KMS-11 (cell line): ENCODE data around the gene SLC7A1.

Experiments
- H2AFZ ChIP-seq: fragments of 200-600 bp; sonication (generic); 2 replicates; pipeline ENCODE4 v1.6.1; 2016; ENCODE audit warnings: antibody characterized with exemption, mixed run types, low read depth
- H3K27ac ChIP-seq: fragments of 200-600 bp; sonication (generic); 2 replicates; pipeline ENCODE4 v1.6.1; 2016; ENCODE audit warnings: mild to moderate bottlenecking, mixed run types
- H3K27me3 ChIP-seq: fragments of 200-600 bp; sonication (generic); 2 replicates; pipeline ENCODE4 v1.6.1; 2017; ENCODE audit warnings: mild to moderate bottlenecking, low read depth, mixed run types, moderate library complexity; ENCODE audit not compliant: insufficient read depth
- H3K36me3 ChIP-seq: fragments of 200-600 bp; sonication (generic); 2 replicates; pipeline ENCODE4 v1.6.1; 2017; ENCODE audit warnings: mild to moderate bottlenecking, mixed run types; ENCODE audit not compliant: insufficient read depth
- H3K4me1 ChIP-seq: fragments of 200-600 bp; sonication (generic); 2 replicates; pipeline ENCODE4 v1.6.1; 2016; ENCODE audit warnings: mild to moderate bottlenecking, low read depth, mixed run types; ENCODE audit not compliant: poor library complexity, severe bottlenecking
- H3K4me2 ChIP-seq: fragments of 200-600 bp; sonication (generic); 2 replicates; pipeline ENCODE4 v1.7.0; 2016; ENCODE audit warnings: mild to moderate bottlenecking, mixed run types
- H3K4me3 ChIP-seq: fragments of 200-600 bp; sonication (generic); IDR thresholded peaks from 2 replicates; pipeline ENCODE4 v1.6.1; 2017; ENCODE audit warnings: low read depth, low read length, mixed read lengths; ENCODE audit not compliant: insufficient read depth
- H3K79me2 ChIP-seq: fragments of 200-600 bp; sonication (generic); 2 replicates; pipeline ENCODE4 v1.6.1; 2016; ENCODE audit warnings: low read depth, mixed run types; ENCODE audit not compliant: insufficient read depth
- H3K9ac ChIP-seq: fragments of 200-600 bp; sonication (generic); 2 replicates; pipeline ENCODE4 v1.6.1; 2016; ENCODE audit warnings: mild to moderate bottlenecking, mixed run types
- H4K20me1 ChIP-seq: fragments of 200-600 bp; sonication (generic); 2 replicates; pipeline ENCODE4 v1.6.1; 2016; ENCODE audit warnings: mild to moderate bottlenecking, mixed run types; ENCODE audit not compliant: insufficient read depth
- CTCF ChIP-seq: fragments of 200-600 bp; sonication (generic); conservative IDR thresholded peaks from 2 replicates; pipeline ENCODE4 v1.6.1; 2017; ENCODE audit warnings: low read depth, mild to moderate bottlenecking, antibody characterized with exemption, low read length, moderate library complexity, mixed read lengths

Gene SLC7A1

DNA sequence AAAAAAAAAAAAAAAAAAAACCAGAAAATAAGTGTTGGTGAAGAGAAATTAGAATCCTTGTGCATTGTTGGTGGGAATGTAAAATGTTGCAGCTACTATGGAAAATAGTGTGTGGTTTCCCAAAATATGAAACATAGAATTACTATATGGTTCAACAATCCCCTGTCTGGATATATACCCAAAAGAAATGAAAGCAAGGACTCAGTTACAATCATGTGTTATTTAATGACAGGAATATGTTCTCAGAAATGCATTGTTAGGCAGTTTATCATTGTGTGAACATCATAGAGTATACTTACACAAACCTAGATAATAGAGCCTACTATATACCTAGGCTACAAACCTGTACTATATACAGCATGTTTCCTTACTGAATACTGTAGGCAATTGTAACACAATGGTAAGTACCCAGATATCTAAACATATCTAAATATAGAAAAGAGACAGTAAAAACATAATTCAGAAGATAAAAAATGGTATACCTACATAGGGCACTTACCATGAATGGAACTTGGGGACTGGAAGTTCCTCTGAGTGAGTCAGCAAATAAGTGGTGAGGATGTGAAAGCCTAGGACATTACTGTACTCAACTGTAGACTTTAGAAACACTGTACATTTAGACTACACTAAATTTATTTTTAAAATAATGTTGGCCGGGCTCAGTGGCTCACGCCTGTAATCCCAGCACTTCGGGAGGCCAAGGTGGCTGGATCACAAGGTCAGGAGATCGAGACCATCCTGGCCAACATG, 25.7 kb upstream of the SLC7A1 start:
- H3K27me3 ChIP-seq, result no peaks in the 10 kb centered on the region
- no peak overlapping the region for H2AFZ ChIP-seq
- H3K79me2 ChIP-seq, result no peaks in the 10 kb centered on the region
- no peak overlapping the region for H3K4me2 ChIP-seq
- H4K20me1 ChIP-seq, result no peaks in the 10 kb centered on the region
- H3K27ac ChIP-seq, result no peak overlapping the region
- H3K4me1 ChIP-seq, result no peaks in the 10 kb centered on the region
- no peak overlapping the region for H3K4me3 ChIP-seq
- no peaks in the 10 kb centered on the region for H3K36me3 ChIP-seq
- TF ChIP-seq CTCF, result no peak
- H3K9ac ChIP-seq, result no peak overlapping the region

- Histone ChIP-seq H2AFZ (no peak overlapping the region), H3K27ac (no peak overlapping the region), H3K4me2 (no peak overlapping the region), H3K4me1 (no peaks in the 10 kb centered on the region), H3K9ac (no peak overlapping the region), H4K20me1 (no peaks in the 10 kb centered on the region), H3K4me3 (no peak overlapping the region), H3K27me3 (no peaks in the 10 kb centered on the region), H3K36me3 (no peaks in the 10 kb centered on the region), H3K79me2 (no peaks in the 10 kb centered on the region)
- no peak for TF ChIP-seq CTCF
Observed at GRCh38 chr13:29619995-29620394, 24.5 kb upstream of the SLC7A1 start.

- H3K79me2 ChIP-seq, result no peaks in the 10 kb centered on the region
- no peak overlapping the region for H2AFZ ChIP-seq
- no peaks in the 10 kb centered on the region for H3K4me1 ChIP-seq
- no peak for TF ChIP-seq CTCF
- H4K20me1 ChIP-seq, result no peaks in the 10 kb centered on the region
- no peak overlapping the region for H3K9ac ChIP-seq
- H3K27me3 ChIP-seq, result no peaks in the 10 kb centered on the region
- no peak overlapping the region for H3K4me2 ChIP-seq
- H3K27ac ChIP-seq, result no peak overlapping the region
- H3K4me3 ChIP-seq, result no peak overlapping the region
- H3K36me3 ChIP-seq, result no peaks in the 10 kb centered on the region
Observed at GRCh38 chr13:29613101-29613500, 17.6 kb upstream of the SLC7A1 start.

GRCh38 chr13:29607465-29607864, 12.0 kb upstream of the SLC7A1 start:
- Histone ChIP-seq H3K27ac (no peak overlapping the region), H3K4me3 (no peak overlapping the region)
- no peak for TF ChIP-seq CTCF

More at GRCh38 chr13:29607465-29607864, 12.0 kb upstream of the SLC7A1 start:
- Histone ChIP-seq H3K4me2 (no peak overlapping the region), H3K27me3 (no peaks in the 10 kb centered on the region), H3K79me2 (no peaks in the 10 kb centered on the region), H3K36me3 (no peaks in the 10 kb centered on the region), H4K20me1 (no peaks in the 10 kb centered on the region), H3K4me1 (no peaks in the 10 kb centered on the region), H3K9ac (no peak overlapping the region), H2AFZ (no peak overlapping the region)
